ACHN (cell line): Measurements from ENCODE around the gene SARM1.

Experiments used
- DNase-seq: peaks from one replicate; pipeline ENCODE4 v3.0.0-alpha.2; 2015
- in situ Hi-C: cut with HindIII; loops from 2 replicates; pipeline ENCODE4 v1.10.0; 2017; ENCODE audit warnings: low sequenced_read_pairs, low pct_ligation_motif_present, low pct_unique_long_range_greater_than_20kb

The SARM1 gene

GRCh38 chr17:28446716-28447395, 75.4 kb downstream of the SARM1 start:
- in situ Hi-C loops, result no loop called here
- DNase-seq, result no peak

- in situ Hi-C loops, result no loop called here
- DNase-seq, result no peak
Observed at GRCh38 chr17:28447396-28447760, 75.9 kb downstream of the SARM1 start.

- no peak for DNase-seq
- in situ Hi-C loops, result no loop called here
Observed at GRCh38 chr17:28449859-28450258, 78.4 kb downstream of the SARM1 start.
